Calu3 (cell line): Measurements from ENCODE around the gene PRKCA. TPM values are rescaled to one million over a fixed set of nuclear protein-coding genes. Genes with fewer than 3 reads are reported as not detected.
A peak's percentile ranks its signal among the peaks of the same experiment; 100 is the strongest.

Experiments used
- BruUV-seq: library from RNA; stranded (reverse); fragments of 400-500 nt; replicated peaks from 2 replicates; lab custom pipeline; 2021; lab: Mats Ljungman, UMichigan
- CTCF ChIA-PET: fragments of 300-600 bp; sonication (Branson Sonifier 250); formaldehyde crosslinking; loops from one replicate; lab custom pipeline; 2022; ENCODE audit warnings: antibody characterized with exemption; lab: Charles Lee
- DNase-seq: peaks from one replicate; pipeline ENCODE4 v3.0.0; 2022
- H3K27ac Mint-ChIP-seq: one replicate; pipeline ENCODE4 v1.8.0; 2022; ENCODE audit warnings: mixed read lengths; ENCODE audit not compliant: unreplicated experiment
- H3K27me3 Mint-ChIP-seq: one replicate; pipeline ENCODE4 v1.8.0; 2022; ENCODE audit warnings: mixed read lengths; ENCODE audit not compliant: unreplicated experiment
- H3K36me3 Mint-ChIP-seq: one replicate; pipeline ENCODE4 v1.8.0; 2022; ENCODE audit warnings: mild to moderate bottlenecking, moderate library complexity, mixed read lengths; ENCODE audit not compliant: insufficient read depth, unreplicated experiment
- H3K4me1 Mint-ChIP-seq: one replicate; pipeline ENCODE4 v1.8.0; 2022; ENCODE audit warnings: mild to moderate bottlenecking, low read depth, mixed read lengths; ENCODE audit not compliant: unreplicated experiment
- H3K4me3 Mint-ChIP-seq: one replicate; pipeline ENCODE4 v1.8.0; 2022; ENCODE audit warnings: mild to moderate bottlenecking, low read depth, moderate library complexity, mixed read lengths; ENCODE audit not compliant: unreplicated experiment
- H3K9me3 Mint-ChIP-seq: one replicate; pipeline ENCODE4 v1.8.0; 2022; ENCODE audit warnings: low read depth, mixed read lengths; ENCODE audit not compliant: unreplicated experiment
- CTCF ChIP-seq: fragments of 200-600 bp; IDR thresholded peaks from one replicate; pipeline ENCODE4 v1.8.0; 2022; ENCODE audit warnings: antibody characterized with exemption; ENCODE audit not compliant: unreplicated experiment
- intact Hi-C: fragments of 100-400 bp; cut with micrococcal nuclease; formaldehyde crosslinking; loops from one replicate; pipeline ENCODE4 v1.10.0; 2022; ENCODE audit not compliant: unreplicated experiment
- total RNA-seq: library from RNA; stranded (reverse); gene quantifications from 2 replicates; pipeline ENCODE4 v1.2.3, GENCODE V29; 2022

Gene PRKCA
- total RNA-seq, 1 experiment from 2014 or later: 126 TPM

DNA sequence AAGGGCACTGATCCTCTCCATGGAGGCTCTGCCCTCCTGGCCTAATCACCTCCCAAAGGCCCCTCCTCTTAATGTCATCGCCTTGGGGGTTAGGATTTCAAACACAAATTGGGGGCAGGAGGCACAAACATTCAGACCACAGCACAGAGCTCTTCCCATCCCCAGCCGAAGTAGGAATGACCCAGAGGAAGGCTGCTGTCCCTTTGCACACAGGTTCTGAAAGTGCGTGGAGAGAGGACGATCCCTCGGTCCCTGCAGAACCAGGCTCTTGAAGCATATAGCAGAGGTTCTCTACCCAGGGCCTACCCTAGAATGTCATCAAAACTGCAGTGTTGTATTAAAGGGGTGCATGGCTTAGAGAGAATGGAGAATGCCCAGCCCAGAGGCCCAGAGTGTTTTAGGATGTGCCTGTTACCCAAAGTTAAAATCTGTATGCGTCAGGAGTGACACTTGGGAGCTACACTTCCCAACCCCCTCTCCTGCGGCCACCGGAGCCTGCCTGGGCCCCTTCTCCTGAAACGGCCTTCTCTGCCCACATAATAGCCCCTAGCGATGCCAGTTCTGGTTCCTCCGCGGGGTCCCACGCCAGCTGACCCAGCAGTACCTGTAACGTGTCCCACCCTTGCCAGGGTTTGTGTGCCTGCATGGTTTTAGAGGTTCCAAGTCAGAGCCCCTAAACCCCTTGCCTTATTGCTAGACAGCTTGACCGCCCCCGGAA, 373.0 kb downstream of the PRKCA start:
- H3K4me3 Mint-ChIP-seq: peak overlapping the region; percentile 64
- H3K36me3 Mint-ChIP-seq: peaks cover 16% of the 10 kb centered on the region
- no peaks in the 10 kb centered on the region for H3K9me3 Mint-ChIP-seq
- H3K4me1 Mint-ChIP-seq: peaks cover 50% of the 10 kb centered on the region
- peak overlapping the region; percentile 78 for H3K27ac Mint-ChIP-seq
- no peaks in the 10 kb centered on the region for H3K27me3 Mint-ChIP-seq
- TF ChIP-seq CTCF: no peak
- DNase-seq: no peak
- no TSS peak for BruUV-seq
- intact Hi-C loops: loop anchor here (10.0 kb wide), 1 partner anchor 211 kb away; no protein-coding TSS in a partner anchor
- CTCF ChIA-PET: interaction anchor here (1.0 kb wide), 1 partner anchor 37 kb away, joined by 3 read pairs; no protein-coding TSS in a partner anchor

DNA sequence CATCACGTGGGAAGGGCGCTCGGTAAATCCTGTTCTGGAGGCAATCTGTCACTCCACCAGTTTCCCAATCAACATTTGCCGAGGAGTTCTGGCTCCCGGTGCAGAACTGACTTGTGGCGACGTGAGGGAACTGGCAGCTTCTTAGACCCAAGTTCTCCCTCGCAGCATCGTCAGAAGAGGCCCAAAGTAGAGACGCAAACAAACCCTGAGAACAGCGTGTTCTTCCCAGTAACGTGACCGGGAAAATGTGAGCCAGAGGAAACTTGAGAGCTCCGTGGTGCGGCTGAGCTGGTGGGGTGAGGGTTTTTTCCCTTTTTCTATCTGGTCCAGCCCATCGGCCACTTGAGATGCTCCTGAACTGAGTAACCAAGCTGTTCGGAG, 373.6 kb downstream of the PRKCA start:
- intact Hi-C loops: loop anchor here (1.0 to 10.0 kb wide), 2 partner anchors 211 to 421 kb away; no protein-coding TSS in a partner anchor
- peak; percentile 10 for DNase-seq
- BruUV-seq: no TSS peak
- Mint-ChIP-seq H3K4me1 (peaks cover 50% of the 10 kb centered on the region), H3K27ac (peak overlapping the region; percentile 78), H3K36me3 (peaks cover 16% of the 10 kb centered on the region), H3K9me3 (no peaks in the 10 kb centered on the region), H3K27me3 (no peaks in the 10 kb centered on the region), H3K4me3 (peak overlapping the region; percentile 64)
- TF ChIP-seq CTCF: no peak
- CTCF ChIA-PET: interaction anchor here (1.0 kb wide), 1 partner anchor 36 kb away, joined by 3 read pairs; no protein-coding TSS in a partner anchor

- intact Hi-C loops: loop anchor here (1.0 to 10.0 kb wide), 2 partner anchors 212 to 421 kb away; no protein-coding TSS in a partner anchor
- no peaks in the 10 kb centered on the region for H3K9me3 Mint-ChIP-seq
- peak; percentile 89 for DNase-seq
- TF ChIP-seq CTCF: no peak
- peak overlapping the region; percentile 78 for H3K27ac Mint-ChIP-seq
- H3K36me3 Mint-ChIP-seq: peaks cover 16% of the 10 kb centered on the region
- no peaks in the 10 kb centered on the region for H3K27me3 Mint-ChIP-seq
- CTCF ChIA-PET: interaction anchor here (1.0 kb wide), 1 partner anchor 36 kb away, joined by 3 read pairs; no protein-coding TSS in a partner anchor
- H3K4me1 Mint-ChIP-seq: peaks cover 48% of the 10 kb centered on the region
- H3K4me3 Mint-ChIP-seq: peak overlapping the region; percentile 64
- no TSS peak for BruUV-seq
These were observed 374.0 kb downstream of the PRKCA start for GRCh38 chr17:66676421-66676820.

DNA sequence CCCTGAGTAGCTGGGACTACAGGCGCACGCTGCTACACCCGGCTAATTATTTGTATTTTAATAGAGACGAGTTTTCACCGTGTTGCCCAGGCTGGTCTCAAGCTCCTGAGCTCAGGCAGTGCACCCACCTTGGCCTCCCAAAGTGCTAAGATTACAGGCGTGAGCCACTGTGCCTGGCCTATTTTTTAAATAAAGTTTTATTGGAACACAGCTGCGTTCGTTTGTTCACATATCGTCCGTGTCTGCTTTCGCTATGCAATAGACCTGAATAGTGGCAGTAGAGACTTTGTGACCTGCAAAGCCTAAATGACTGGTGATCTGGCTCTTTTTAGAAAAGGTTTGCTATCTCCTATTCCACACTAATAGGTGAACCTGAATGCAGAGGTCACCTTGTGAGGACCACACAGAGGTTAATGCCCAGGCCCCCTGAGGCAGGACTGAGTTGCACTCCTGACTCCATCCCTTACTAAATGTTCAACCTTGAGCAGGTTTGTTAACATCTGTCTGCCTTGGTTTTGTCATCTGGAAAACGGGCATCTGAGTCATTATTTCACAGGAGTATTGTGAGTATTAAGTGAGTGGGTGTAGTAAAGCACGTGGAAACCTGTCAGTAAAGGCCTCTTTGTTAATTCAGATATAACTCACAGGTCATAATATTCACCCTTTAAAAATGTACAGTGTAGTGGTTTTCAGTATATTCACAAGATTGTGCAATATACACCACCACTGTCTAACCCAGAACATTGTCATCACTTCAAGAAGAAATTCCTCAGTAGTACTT, 375.0 kb downstream of the PRKCA start:
- BruUV-seq: no TSS peak

More for the DNA sequence above, 375.0 kb downstream of the PRKCA start:
- Mint-ChIP-seq H3K4me1 (peaks cover 42% of the 10 kb centered on the region), H3K36me3 (peaks cover 16% of the 10 kb centered on the region), H3K9me3 (no peaks in the 10 kb centered on the region), H3K27ac (no peak overlapping the region), H3K27me3 (no peaks in the 10 kb centered on the region), H3K4me3 (no peak overlapping the region)
- CTCF ChIA-PET: no interaction called here
- no peak for TF ChIP-seq CTCF
- no peak for DNase-seq
- intact Hi-C loops: loop anchor here (10.0 kb wide), 1 partner anchor 213 kb away; no protein-coding TSS in a partner anchor
